Measurements from ENCODE around the gene ZMPSTE24.

The ZMPSTE24 gene

GRCh38 chr1:40305451-40305850, 47.4 kb downstream of the ZMPSTE24 start:
- no peak for DNase-seq

GRCh38 chr1:40305871-40306270, 47.8 kb downstream of the ZMPSTE24 start:
- DNase-seq = no peak

- no peak for DNase-seq
These were observed 48.3 kb downstream of the ZMPSTE24 start for GRCh38 chr1:40306296-40306695.

GRCh38 chr1:40307186-40307585, 49.1 kb downstream of the ZMPSTE24 start:
- no peak for DNase-seq

GRCh38 chr1:40308036-40308727, 50.1 kb downstream of the ZMPSTE24 start:
- no peak for DNase-seq

GRCh38 chr1:40309374-40310128, 51.5 kb downstream of the ZMPSTE24 start:
- no peak for DNase-seq

- no peak for DNase-seq
These were observed 52.1 kb downstream of the ZMPSTE24 start for GRCh38 chr1:40310129-40310461.

- no peak for DNase-seq
These were observed 53.1 kb downstream of the ZMPSTE24 start for GRCh38 chr1:40310983-40311642.

- DNase-seq = no peak
These were observed 53.7 kb downstream of the ZMPSTE24 start for GRCh38 chr1:40311692-40312091.

GRCh38 chr1:40312238-40313205, 54.5 kb downstream of the ZMPSTE24 start:
- no peak for DNase-seq

- DNase-seq = no peak
These were observed 55.4 kb downstream of the ZMPSTE24 start for GRCh38 chr1:40313329-40313957.

GRCh38 chr1:40313958-40314720, 56.1 kb downstream of the ZMPSTE24 start:
- DNase-seq = no peak

GRCh38 chr1:40314721-40315238, 56.7 kb downstream of the ZMPSTE24 start:
- DNase-seq = no peak

- peak; percentile 90 for DNase-seq
These were observed 57.3 kb downstream of the ZMPSTE24 start for GRCh38 chr1:40315239-40315794.

- no peak for DNase-seq
These were observed 58.0 kb downstream of the ZMPSTE24 start for GRCh38 chr1:40315795-40316594.

GRCh38 chr1:40316595-40317393, 58.8 kb downstream of the ZMPSTE24 start, which contains the start of gene COL9A2:
Gene COL9A2, minus strand, starts transcription at chr1:40317286. Its CDS starts 89 bp downstream, at chr1:40317197.
- peak; percentile 29 for DNase-seq

- no peak for DNase-seq
These were observed 59.5 kb downstream of the ZMPSTE24 start for GRCh38 chr1:40317394-40318074.

GRCh38 chr1:40318476-40318875, 60.4 kb downstream of the ZMPSTE24 start:
- no peak for DNase-seq
